Measurements from ENCODE around the gene CYP20A1.
"Not testable (repeated sequence)": the region's sequence is repeated elsewhere in the genome, so short reads cannot be mapped to it uniquely, and the experiment has no call there.

CYP20A1 gene, protein sequence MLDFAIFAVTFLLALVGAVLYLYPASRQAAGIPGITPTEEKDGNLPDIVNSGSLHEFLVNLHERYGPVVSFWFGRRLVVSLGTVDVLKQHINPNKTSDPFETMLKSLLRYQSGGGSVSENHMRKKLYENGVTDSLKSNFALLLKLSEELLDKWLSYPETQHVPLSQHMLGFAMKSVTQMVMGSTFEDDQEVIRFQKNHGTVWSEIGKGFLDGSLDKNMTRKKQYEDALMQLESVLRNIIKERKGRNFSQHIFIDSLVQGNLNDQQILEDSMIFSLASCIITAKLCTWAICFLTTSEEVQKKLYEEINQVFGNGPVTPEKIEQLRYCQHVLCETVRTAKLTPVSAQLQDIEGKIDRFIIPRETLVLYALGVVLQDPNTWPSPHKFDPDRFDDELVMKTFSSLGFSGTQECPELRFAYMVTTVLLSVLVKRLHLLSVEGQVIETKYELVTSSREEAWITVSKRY

DNA sequence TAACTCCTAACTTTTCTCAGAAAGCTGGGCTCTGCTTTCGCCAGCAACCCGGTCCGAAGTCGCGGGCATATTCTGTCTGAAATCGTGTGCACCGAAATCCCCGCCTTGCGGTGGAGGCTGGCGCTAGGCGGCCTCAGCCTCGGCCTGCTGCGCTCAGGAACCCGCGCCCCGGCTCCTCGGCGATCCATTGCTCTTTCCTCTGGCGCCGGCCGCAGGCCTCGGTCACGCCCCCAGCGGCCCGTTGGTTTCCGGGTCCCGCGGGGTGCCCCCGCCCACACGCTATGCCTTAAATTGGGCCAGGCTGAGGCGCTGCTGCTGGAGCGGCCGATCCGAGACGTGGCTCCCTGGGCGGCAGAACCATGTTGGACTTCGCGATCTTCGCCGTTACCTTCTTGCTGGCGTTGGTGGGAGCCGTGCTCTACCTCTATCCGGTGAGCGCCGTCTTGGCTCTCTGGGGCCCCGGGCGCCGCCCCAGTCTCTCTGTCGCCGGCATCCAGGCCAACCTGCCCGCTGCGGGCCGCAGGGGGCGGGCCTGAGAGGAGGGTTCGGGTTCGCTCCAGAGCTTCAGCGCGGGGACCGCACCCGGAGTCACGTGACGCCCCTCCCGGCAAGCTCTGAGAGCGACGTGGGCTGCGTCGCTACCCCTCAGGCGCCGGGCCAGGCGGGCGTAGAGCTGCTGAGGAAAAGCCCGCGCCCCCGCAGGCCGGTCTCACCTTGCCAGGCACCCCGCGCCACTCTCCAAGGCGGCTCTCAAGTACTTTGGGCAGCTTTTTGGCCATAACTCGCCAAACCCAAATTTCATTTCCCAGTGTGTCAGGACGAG is at the start of gene CYP20A1:
TSS of gene CYP20A1 (plus strand) at position 315 of the 823 bp plus-strand sequence. CDS start at position 360, 45 bp downstream.
- DNase-seq: peak; percentile 91

DNA sequence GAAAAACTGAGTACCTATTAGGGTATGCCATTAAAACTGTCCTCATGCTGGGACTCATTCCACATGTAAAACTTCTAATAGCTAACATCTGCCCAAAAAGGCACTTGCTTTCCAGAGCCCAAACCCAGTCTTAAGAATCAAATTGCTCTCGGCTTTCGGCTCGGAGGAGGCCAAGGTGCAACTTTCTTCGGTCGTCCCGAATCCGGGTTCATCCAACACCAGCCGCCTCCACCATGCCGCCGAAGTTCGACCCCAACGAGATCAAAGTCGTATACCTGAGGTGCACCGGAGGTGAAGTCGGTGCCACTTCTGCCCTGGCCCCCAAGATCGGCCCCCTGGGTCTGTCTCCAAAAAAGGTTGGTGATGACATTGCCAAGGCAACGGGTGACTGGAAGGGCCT is 48.3 kb upstream of the CYP20A1 start:
- not testable (repeated sequence) for DNase-seq

DNA sequence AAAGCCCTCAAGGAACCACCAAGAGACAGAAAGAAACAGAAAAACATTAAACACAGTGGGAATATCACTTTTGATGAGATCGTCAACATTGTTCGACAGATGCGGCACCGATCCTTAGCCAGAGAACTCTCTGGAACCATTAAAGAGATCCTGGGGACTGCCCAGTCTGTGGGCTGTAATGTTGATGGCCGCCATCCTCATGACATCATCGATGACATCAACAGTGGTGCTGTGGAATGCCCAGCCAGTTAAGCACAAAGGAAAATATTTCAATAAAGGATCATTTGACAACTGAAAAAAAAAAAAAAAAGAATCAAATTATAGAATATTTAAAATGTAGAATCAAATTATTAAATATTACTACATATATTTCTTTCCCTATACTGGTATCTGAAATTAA is 47.8 kb upstream of the CYP20A1 start:
- not testable (repeated sequence) for DNase-seq

DNA sequence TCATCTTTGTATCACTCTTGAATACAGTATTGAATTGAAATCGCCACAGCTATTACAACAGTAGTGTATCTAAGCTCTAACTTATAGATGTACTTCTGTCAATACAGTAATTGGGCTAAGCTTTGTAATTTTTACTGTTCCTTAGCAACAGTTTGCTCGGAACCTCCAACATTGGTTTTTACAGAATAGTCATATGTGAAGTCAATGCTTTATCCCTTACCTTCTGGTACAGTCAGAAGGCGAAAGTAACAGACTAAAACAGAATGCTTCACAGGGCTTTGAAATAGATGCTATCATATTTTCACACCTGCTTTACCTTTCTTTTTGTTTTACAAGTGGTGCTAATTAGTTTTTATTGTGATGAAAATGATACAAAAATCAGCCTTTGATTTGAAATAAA is 46.9 kb upstream of the CYP20A1 start:
- DNase-seq: no peak

DNA sequence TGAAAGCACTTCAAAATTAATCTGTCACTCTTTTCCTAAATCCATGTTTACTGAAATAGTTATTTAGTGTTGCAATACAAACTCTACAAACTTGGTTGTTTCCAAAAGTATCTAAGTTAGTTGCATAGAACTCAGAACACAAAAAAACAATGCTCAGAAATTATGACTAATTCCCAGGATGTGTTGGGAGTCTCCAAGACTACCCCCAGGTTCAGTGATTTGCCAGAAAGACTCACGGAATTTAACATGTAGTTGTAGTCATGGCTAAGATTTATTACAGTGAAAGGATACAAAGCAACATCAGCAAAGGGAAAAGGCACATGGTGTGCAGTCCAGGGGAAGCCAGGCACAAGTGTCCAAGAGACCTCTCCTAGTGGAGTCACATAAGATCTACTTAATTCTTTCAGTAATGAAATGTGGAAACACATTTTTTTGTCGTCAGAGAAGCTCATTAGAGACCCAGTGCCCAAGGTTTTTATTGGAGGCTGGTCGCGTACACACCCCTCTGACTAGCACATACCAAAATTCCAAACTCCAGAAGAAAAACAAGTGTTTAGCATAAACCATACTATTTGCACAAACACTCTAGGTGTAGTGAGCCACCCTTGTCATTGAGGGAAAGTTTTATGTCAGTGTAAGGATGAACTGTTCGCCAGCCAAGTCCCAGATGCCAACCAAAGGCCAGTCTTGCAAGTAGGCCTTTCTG is 43.3 kb upstream of the CYP20A1 start:
- no peak for DNase-seq

DNA sequence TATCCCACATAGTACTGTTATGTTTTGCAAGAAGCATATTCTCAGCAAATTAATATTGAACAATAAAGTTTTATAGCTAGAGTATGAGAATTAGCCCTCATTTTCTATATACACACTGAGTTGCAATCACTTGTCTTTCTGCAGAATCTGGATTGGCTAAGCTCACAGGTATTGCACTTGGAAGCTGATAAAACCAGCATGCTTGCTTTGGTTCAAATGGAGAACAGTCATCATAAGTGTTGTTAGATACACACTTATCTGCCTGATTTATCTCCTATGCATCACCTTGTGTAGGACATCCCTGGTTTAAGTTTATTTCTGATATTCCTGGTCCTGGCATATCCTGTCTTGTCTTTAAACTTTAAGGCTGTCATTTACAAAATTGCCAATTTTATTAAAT is 38.0 kb upstream of the CYP20A1 start:
- no peak for DNase-seq

DNA sequence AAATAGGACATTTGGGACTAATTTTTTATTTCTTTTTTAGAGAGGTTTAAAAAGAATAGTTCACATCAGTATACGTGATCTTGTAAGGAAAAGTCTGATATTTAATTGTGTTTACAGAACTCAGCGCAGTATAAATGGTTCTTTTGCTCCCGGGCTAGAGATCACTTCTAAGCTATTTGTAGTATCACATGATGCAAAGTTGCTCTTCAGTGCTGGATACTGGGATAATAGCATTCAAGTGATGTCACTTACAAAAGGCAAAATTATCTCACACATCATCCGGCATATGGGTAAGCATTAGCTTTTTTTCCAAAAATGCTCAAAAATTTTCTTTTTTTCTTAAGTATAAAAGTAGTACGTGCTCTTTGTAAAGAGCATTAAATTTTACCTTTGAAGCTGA is 37.4 kb upstream of the CYP20A1 start:
- DNase-seq: no peak

DNA sequence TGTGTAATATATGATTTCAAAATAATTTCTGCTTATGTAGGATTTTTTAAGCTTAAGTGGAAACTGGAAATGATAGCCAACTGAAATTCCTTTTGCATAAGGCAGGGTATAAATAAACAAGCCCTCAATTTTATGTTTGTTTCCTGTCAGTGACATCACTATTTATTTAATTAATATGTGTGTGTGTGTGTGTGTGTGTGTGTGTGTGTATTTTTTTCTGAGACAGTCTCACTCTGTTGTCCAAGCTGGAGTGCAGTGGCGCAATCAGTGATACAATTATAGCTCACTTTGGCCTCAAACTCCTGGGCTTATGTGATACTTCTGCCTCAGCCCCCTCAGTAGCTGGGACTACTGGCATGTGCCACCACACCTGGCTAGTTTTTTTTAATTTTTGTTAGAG is 29.3 kb upstream of the CYP20A1 start:
- DNase-seq: no peak

DNA sequence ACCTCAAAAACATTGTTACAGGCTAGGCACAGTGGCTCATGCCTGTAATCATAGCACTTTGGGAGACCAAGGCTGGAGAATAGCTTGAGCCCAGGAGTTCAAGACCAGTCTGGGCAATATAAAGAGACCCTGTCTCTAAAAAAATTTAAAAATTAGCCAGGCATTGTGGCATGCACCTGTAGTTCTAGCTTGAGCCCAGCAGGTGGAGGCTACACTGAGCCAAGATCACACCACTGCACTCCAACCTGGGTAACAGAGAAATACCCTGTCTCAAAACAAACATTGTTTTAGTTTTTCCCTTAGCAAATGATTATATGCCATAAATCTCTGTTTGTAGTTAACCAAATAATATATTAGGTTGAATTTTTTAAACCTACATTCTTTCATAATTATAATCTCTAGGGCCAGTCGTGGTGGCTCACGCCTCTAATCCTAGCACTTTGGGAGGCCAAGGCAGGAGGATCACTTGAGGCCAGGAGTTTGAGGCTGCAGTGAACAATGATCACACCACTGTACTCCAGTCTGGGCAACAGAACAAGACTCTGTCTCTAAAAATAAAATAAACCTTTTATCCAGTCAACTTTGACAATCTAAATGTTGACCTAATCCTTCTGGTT is 13.3 kb upstream of the CYP20A1 start:
- no peak for DNase-seq

DNA sequence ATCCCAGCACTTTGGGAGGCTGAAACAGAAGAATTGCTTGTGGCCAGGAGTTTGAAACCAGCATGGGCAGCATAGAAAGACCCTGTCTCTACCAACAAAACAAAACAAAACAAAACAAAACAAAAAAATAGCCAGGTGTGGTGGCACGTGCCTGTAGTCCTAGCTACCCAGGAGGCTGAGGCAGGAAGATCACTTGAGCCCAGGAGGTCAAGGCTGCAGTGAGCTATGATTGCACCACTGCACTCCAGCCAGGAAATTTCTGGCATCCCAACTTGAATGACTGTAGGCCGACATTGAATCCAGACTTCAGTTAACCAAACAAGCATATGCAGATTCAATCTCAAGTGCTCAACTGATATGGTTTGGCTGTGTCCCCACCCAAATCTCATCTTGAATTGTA is 9.1 kb upstream of the CYP20A1 start:
- DNase-seq: not testable (repeated sequence)

DNA sequence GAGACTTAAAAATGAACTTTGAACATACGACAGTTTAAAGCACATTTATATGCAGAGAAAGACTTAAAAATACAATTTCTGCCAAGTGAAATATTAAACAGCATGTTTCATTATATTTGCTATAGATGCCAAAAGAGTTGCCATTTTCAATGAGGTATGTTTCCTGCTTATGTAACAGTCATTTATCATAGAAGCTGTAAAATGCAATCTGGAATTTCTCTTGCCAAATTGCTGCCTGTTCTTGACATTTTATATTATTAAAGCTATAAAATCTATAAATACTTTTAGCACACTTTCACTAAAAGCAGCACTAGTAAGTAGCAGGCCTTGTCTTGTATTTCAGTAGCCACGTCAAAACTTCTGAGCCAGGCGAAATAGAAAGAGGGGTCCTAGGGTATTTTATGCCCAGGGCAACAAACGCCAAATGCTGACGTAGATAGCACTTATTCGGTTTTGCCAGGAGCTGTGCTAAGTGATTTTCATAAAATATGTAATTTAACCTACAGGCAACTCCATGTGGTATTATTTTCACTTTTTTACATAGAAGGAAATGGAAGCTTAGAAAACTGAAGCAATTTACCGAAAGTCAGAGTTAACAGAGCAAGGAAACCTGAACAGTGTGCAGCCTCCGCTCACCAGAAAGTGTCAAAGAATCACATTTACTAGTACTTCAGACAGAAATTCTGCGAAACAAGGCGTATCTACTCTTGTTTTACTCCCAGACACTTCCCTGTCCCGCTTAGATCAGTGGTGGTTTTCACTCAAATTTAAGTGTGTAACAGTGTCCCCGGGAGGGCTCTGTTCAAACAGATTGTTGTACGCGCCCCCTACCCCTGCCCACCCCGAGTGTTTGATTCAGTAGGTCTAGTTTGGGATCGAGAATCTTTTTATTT is 1.2 kb upstream of the CYP20A1 start:
- no peak for DNase-seq

DNA sequence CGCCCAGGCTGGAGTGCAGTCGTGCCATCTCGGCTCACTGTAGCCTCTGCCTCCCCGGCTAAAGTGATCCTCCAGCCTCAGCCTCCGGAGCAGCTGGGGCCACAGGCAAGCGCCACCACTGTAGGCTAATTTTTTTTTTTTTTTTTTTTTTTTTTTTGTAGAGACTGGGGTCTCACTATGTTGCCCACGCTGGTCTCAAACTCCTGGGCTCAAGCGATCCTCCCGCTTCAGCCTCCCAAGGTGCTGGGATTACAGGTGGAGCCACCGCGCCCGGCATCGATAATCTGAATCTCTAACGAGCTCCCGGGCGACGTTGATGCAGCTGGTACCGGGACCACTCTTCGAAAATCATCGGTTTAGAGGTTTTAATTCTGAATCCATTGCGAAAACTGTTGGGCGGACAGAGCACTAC is 520 bp upstream of the CYP20A1 start:
- no peak for DNase-seq

DNA sequence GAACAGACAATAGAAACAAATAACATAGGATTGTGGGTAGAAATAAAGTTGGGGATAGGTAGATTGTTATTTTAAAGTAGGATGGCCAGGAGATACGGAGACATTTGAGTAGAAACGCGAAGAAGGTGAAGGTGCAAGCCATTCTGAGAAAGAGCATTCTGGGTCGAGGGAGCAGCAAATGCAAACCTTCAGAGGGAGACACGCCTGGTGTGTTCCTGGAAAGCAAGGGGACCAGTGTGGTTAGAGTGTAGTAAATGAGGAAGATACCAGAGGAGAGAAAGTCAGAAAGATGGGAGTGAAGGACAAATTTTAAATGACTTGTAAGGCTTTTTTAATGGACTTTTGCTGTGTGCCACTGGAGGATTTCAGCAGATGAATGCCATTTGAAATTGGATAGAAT is 1.7 kb downstream of the CYP20A1 start:
- DNase-seq: no peak

DNA sequence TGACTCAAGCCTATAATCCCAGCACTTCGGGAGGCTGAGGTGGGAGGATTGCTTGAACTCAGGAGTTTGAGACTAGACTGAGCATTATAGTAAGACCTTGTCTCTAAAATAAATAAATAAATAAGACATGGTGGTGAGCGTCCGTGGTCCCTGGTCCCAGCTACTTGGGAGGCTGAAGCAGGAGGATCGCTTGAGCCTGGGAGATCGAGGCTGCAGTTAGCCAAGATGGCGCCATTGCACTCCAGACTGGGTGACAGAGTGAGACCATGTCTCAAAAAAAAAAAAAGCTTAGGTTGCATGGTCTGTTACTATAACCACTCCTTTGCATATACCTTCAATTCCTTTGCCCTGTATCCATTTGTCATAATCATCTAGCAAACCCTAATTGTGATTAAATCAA is 3.7 kb downstream of the CYP20A1 start:
- DNase-seq: no peak

DNA sequence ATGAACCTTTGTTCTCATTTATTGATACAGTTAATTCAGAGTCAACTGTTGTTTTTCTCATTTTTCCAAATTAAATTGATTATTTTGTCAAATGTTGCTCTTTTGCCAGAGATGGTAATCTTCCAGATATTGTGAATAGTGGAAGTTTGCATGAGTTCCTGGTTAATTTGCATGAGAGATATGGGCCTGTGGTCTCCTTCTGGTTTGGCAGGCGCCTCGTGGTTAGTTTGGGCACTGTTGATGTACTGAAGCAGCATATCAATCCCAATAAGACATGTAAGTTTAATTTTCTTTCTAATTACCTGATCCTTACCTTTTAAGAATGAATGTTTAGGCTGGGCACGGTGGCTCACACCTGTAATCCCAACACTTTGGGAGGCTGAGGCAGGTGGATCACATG is 7.8 kb downstream of the CYP20A1 start:
- no peak for DNase-seq

DNA sequence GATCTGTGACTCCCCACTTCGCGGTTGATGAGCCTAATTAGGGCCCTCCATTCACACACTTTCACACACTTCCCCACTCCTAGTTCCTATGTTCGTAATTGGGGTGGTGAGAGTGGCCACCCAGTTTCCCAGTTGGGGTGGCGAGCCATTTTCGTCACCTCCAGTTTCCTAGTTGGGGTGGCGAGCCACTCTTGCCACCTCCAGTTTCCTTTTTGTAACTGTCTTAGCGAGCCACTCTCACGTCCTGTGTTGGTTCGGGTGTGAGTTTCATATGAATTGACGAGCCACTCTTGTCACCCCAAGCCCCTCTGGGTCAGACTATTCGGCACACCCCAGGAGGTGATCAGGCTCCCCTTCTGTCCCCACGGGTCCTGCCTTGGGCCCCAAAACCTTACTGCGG is 14.0 kb downstream of the CYP20A1 start:
- DNase-seq: no peak

DNA sequence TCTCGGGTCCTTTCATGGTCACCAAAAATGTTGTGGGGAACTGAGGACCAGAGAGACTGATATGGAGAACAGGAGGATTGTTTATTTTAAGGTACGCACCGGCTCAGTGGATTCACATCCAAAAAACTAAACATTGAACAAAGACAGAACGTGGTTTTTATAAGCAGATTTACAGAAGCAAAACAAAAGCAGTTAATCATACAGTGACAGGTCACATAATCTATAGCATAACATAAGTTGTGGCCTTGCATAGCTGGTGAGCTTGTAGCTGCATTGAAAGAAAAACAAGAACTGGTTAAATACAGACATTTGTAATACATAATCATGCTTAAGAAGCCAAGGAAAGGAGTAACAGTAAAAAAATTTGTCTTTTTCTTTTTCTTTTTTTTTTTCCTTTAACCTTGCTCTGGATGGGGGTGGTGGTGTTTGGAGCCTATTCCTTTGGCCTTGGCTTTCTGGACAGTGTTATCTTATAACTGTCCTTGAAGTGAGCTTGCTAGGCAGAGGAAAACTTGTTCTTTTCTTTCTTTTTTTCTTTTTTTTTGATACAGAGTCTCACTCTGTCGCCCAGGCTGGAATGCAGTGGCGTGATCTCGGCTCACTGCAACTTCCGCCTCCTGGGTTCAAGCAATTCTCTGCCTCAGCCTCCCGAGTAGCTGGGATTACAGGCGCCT is 14.7 kb downstream of the CYP20A1 start:
- DNase-seq: not testable (repeated sequence)

DNA sequence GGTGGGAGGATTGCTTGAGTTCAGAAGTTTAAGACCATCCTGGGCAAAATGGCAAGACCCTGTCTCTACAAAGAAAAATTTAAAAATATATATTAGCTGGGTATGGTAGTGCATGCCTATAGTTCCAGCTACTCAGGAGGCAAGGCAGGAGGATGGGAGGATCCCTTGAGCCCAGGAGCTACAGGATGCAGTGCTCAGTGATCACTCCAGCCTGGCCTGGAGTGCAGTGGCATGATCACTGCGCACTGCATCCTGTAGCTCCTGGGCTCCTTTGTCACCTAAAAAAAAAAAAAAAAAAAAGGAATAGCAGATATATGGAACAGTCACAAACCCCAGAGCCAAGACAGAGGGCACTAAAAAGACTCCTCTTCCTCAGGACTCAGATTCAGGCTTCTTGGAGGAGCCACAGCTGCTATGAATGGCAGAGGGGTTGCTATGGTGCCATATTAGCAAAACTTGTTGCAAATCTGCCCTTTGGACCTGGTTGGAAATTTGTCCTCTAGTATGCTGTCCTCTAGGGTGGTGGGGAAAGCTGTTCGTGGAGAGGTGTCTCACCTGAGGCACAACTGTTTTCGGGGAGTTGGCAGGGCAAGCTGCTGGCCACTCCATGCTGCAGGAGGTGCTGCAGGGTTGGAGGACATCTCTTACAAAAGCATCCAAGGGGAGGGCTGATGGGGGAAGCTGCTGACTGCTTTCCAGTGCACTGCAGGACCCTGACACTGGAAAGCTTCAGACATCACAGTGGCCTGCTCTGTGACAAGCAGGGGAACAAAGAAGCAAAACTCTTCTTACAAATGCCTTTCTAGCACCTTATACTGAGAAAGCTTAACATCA is 22.7 kb downstream of the CYP20A1 start:
- DNase-seq: no peak

DNA sequence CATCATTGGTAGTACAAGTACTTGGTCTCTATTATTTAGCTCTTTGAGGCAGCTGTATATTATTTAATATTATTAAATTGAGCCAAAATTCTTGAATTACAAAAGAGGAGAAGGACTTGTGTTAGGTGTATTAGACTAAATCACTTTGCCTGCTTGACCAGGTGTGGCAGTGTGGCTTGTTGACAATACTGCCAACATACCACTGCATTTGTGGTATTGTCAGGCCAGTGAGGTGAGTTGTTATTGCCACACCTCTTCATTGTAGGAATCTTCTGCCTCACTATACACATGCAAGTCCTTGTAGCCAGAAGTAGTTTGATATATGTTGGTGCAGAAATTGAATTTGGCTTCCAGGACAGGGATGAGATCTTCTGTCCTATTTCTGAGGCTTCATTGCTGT is 40.5 kb downstream of the CYP20A1 start:
- DNase-seq: no peak

DNA sequence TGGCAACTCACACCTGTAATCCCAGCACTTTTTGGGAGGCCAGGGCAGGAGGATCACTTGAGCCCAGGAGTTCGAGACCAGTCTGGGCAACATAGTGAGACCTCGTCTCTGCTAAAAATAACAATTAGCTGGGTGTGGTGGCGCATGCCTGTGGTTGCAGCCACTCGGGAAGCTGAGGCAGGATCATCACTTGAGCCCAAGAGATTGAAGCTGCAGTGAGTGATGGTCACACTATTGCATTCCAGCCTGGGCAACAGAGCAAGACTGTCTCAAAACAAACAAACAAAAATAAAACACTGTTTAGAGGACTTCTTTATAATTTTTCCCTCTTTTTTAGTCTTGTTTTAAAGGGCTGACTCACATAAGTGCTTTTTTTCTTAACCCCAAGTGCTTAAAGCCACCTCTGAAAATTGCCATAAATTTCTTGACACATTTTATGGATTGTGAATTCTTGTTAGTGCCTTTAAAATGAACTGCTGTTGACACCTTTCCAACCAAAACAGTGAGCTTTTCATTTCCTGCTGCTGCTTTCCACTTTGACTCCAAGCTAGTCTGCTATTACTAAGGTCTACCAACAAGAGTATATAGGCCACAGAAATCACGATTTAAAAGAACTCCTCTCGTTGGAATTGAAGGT is 41.7 kb downstream of the CYP20A1 start:
- DNase-seq: no peak
